Midbrain (tissue), 1 donor: Measurements from ENCODE around the gene TMEM218.
"Not testable (repeated sequence)": the region's sequence is repeated elsewhere in the genome, so short reads cannot be mapped to it uniquely, and the experiment has no call there.

ENCODE experiments used
- DNase-seq: peaks from one replicate; lab custom pipeline; 2025; lab: John Stamatoyannopoulos, UW

The TMEM218 gene

DNA sequence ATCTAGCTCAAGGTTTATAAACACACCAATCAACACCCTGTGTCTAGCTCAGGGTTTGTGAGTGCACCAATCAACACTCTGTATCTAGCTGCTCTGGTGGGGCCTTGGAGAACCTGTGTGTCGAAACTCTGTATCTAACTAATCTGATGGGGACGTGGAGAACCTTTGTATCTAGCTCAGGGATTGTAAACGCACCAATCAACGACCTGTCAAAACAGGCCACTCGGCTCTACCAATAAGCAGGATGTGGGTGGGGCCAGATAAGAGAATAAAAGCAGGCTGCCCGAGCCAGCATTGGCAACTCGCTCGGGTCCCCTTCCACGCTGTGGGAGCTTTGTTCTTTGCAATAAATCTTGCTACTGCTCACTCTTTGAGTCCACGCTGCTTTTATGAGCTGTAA lies 21.3 kb downstream of the TMEM218 start:
- not testable (repeated sequence) for DNase-seq

DNA sequence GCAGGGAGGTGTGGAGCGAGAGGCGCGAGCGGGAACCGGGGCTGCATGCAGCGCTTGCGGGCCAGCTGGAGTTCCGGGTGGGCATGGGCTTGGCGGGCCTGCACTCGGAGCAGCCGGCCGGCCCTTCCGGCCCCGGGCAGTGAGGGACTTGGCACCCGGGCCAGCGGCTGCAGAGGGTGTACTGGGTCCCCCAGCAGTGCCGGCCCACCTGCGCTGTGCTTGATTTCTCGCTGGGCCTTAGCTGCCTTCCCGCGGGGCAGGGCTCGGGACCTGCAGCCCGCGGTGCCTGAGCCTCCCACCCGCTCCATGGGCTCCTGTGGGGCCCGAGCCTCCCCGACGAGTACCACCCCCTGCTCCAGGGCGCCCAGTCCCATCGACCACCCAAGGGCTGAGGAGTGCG lies 21.9 kb downstream of the TMEM218 start:
- not testable (repeated sequence) for DNase-seq

DNA sequence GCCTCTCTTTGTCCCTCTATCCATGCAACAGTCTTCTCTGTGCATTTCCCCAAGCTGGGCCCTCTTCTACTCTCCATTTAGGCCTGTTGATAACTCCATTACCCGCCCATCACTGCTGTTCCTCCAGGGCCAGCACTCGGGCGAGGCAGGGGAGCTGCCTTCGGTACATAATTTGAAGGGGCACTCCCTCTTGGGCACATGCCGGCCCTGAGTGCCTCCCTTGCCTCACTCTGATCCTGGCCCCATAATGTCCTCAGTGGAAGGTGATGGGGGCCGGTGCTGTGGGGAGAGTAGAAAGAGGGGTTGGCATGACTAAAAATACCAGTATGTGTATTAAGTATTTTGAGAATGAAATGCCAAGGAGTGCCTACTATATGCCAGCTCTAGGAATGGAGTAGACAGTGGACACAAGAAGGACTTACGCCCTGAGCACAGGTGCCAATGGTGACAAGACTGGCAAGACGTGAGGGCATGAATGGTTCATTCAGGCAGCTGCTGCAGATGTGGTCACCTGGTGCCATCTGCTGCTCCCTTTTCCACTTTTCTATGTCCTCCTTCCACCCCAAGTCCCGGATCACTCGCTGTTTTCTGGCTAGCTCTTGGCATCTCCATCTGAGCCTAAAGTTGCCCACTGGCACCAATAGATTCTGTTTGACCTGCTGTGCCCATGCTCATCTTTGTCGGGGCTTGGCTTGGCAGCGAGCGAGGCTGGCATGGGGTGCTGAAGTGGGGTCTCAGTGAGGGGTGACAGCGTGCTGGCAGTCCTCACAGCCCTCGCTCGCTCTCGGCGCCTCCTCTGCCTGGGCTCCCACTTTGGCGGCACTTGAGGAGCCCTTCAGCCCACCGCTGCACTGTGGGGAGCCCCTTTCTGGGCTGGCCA lies 22.6 kb downstream of the TMEM218 start:
- DNase-seq = no peak

DNA sequence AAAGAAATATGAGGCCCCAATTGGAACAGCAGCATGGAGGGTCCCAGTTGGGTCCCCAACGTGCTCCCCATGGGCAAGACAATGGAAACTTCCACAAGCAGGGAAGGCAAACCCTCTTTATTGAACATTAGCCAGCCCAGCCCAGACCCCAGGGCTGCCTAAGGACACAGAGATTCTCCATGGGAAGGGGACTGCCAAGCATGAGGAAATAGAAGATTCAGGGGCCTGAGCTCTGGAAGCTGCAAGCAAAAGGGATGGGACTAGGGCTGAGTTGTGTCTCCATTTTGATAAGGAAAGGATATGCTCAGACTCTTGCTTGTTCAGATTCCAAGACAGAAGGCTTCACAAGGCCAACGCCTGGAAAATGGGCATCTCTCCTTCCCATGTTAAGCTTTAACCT lies 23.3 kb downstream of the TMEM218 start:
- no peak for DNase-seq

DNA sequence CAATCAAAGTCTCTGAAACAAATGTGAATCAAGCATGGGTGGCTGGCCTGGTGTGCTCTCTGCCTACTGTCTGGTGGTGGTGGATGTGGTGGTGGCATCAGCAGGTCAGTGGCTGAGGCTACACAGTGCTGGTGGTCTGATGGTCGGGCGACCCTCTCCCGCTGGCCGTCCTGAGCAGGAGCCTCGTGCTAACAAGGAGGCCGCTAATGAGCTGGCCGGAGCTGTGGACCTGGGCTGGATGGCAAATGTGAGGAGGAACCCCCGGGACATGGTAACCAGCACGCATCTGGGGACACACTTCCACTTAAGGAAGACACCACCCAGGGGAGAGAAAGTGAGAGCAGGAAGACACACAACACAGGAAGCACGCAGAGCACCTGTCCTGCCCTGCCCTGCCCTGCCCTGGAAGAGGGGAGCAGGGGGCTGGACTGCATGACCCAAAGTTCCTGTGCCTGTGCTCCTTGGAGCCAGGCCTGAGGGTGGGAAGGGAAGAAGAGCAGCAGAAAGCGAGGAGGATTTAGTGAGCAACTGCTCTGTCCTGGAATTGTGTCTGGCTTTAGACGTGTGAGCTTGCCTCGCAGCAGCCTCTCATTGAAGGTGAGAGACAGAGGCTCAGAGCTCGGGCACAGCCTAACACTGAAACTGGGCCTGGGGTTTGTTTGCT lies 24.7 kb downstream of the TMEM218 start:
- no peak for DNase-seq

DNA sequence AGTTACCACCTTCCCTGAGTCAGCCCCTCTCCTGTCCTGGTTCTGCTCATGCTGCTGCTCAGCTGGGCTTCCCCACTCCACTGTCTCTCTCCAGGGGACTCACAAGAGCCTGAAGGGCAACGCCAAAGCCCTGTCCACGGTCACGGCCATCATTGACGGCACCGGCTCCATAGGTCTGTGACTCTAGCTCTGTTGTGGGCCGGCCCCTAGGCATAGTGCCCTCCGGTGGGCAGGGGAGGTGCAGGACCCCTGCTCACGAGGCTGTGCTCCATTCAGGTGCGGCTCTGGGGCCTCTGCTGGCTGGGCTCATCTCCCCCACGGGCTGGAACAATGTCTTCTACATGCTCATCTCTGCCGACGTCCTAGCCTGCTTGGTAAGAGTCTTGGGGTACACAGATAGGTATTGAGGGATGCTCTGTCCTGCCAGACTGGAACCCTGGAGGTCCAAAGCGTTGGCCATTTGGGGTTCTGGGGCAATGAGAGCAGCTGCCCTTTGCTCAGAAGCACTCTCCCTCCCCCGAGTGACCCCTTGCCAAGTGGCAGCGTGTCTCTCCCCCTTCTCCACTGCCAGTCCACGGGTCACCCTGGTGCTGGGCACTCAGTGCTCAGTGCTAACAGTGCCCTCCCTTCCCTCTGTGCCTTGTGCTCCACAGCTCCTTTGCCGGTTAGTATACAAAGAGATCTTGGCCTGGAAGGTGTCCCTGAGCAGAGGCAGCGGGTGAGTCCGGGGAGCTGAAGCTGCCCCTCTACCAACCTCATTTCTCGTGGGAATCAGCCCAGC lies 25.9 kb downstream of the TMEM218 start:
- DNase-seq = no peak

DNA sequence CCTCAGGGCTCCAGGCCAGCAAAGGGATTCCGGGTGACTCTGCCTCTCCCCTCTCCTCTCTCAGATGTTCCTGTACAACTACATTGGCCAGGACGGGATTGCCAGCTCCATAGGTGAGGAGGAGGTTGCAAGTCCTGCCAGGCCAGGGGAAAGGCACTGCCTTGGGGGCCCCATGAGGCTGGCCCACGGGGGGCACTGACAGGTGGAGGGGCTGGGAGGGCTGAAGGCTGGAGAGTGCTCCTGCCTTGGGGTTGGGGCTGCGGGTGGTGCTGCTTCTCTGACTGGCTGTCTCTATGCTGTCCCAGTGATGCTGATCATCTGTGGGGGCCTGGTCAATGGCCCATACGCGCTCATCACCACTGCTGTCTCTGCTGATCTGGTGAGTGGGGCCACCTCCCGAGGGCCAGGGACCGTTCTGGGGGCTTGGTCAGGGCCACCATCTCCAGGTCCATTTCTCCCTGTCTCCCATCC lies 26.6 kb downstream of the TMEM218 start:
- DNase-seq = no peak

DNA sequence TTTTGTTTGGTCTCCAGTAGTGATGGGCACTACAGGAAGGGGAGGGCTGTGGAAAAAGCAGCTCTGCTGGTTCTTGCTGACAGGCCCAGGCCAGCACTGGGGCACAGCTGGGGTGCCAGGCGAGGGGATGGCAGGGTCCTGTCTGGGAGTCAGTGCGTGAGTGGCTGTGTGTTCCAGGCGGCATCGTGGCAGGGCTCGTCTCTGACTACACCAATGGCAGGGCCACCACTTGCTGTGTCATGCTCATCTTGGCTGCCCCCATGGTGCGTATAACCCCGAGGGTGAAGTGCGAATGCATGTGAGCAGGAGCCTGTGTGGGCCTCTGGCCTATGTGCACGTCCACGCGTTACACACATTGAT lies 27.4 kb downstream of the TMEM218 start:
- DNase-seq = no peak

DNA sequence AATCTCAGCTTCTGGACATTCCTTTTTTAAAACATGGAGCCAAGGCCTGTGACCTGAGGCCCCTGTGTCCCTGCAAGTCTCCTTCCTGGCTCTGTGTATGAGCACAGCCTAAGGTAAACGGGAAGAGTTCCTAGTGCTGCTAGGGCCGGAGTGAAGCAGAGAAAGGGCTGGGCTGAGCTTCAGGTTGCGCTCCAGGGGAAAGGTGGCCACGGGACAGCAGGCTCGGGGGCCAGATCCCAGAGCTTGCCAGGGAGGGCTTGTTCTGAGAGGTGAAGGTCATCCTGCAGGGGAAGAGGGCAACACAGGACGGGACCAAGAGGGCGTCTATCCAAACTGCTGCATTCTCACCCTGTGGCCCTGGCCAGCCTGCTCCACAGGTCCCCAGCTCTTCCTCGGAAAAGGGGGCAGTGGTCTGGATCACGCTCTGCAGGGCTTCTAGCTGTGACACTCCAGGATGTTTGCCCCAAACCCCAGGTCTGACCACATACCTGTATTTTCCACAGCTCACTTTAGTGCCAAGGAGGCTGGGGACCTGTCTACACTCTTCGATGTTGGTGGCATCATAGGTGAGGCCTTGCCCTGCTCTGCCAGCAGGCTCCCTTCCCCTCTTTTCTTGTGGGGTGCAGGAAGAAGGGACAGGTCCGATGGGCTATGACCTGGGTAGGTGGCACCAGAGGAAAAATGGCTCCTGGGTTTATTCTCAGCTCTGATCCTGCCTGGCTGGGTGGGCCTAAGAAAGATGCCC lies 27.9 kb downstream of the TMEM218 start:
- no peak for DNase-seq

DNA sequence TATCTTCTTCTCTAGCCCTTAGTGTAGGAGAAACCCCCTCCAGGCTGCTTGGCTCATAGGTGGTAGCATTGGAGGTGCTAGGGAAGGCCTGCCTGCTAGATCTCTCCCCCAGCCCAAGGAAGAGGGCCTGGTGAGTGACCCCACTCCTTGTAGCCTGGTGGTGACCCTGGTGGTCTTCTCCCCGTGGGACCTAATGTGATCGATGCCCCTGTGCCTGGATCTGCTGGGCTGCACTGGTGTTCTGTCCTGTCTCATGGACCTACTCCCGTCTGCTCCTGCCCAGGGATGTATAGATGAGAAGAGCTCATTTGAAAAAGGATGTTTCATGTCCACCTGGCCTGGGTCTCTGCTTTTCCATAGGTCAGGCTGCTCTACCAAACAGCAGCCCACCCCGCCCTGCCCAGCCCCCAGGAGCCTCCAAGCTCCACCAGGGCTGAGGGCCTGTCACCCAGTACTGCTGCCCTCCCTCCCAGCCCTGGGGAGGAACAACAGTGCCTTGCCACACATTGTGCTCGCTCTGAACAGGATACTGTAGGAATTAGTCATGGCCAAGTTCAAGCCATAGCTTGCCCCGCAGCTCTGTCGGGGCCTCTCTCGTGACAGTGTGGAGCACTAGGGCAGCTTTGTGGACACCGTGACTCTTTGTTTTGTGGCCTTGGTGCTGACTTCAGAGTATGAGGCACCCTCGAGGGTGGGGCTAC lies 28.7 kb downstream of the TMEM218 start:
- DNase-seq = no peak

DNA sequence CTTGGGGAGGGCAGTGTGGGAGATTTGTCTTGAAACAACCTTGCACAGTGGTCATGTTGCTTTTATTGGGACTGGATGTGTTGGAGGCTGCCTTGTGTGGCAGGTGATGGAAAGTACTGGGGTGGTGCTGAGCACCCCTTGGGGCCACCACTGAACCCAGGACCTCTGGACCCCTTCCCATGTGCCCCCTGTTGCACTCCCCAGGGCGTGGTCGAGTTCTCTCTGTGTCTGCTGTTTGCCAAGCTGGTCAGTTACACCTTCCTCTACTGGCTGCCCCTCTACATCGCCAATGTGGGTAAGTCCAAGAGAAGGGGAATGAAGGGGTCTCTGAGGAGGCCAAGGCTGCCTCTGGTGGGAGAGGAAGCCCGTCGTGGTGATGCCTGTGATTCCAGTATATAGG lies 29.4 kb downstream of the TMEM218 start:
- no peak for DNase-seq

DNA sequence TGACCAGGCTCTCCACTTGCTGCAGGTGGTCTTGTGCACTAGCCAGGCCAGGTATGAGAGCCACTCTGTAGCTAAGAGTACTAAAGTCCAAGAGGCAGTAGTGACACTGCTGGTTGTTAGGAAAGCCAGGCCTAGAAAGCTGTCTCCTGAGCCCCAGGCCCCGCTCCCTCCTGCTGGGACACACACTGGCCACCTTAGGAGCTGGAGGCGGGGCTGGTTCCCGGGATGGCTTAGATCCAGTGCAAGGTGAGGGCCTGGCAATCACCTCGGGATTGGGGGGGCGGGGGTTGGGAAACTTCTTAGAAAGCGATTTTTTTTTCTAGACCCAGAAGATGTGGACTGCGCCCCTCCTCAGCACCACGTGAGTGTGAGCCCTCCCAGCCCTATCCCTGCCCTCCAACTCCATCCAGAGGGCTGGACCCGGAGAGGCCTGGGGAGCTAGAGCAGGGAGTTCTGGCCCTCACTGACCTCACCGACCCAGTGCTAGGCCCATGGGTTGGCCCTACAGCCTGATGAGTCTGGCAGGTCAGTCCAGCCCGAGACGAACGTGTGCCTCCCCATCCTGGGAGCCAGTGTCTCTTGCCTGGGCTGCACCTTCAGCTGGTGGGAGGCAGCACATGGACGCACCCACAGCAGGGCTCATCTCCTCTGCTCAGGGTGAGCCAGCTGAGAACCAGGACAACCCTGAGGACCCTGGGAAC lies 30.2 kb downstream of the TMEM218 start:
- DNase-seq = no peak

DNA sequence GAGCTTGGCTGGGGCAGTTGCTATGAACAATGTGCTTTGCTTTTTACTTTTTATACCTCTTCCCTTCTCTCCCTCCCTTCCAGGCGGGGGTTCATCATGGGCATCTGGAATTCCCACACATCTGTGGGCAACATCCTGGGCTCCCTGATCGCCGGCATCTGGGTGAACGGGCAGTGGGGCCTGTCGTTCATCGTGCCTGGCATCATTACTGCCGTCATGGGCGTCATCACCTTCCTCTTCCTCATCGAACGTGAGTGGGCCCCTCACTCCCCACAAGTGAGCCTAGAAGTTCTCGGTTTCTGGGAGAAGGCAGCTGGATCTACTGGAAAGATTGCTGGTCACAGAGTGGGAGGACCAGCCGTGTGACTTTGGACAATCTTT lies 30.9 kb downstream of the TMEM218 start:
- DNase-seq = no peak

DNA sequence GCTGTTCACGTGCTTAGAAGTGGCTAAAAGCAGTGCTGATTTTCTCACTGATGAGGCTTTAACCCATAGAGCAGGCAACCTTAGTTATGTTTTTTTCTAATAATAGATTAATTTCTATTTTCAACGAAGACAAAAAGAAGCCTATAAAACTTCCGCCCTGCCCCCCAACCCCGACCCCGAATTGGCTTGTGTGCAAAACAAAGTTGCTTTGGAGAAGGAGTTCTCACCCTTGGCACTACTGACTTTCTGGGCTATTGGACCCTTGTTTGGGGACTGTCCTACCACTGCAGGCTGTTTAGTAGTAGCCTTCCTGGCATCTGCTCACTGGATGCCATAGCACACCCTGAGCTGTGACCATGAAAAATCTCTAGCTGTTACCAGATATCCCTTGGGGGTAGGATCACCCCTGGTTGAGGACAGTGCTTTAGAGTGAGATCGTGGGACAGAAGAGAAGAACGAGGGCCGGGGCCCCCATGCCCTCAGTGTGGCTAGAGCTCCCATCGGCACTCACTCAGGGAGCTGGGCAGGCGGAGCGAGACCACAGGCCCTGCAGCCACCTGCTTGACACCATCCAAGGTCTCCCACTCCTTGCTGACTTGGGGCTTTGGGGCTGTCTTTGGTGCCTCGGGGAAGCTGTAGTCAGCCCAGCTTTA lies 31.4 kb downstream of the TMEM218 start:
- DNase-seq = no peak

DNA sequence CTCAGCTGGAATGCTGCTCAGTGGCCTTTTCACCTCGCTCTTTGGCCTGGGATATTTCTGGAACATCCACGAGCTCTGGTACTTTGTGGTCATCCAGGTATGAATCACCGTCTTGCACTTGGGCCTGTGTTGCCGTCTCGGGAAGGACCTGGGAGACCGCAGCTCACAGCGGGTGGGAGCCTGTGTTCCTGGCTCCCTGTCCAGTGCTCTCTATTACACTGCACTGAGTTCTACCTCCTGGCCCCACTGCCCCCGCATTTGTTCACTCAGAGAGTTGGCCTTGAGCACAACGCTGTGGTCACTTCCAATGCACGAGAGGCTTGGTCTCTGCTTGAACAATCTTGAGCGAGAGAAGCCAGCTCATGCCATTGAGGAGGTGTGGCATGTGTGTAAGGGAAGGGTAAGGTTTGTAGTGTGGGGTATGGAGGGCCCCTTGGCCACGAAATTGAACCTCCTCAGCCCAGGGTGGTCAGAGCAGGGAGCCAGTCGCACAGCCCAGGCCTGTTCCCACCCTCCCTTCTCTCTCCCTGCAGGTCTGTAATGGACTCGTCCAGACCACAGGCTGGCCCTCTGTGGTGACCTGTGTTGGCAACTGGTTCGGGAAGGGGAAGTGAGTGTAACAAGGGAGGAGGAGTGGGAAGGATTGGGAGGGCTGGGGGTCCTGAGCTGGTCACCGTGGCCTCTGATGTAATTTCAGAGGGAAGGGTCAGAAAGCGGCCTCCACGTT lies 32.1 kb downstream of the TMEM218 start:
- DNase-seq = no peak

DNA sequence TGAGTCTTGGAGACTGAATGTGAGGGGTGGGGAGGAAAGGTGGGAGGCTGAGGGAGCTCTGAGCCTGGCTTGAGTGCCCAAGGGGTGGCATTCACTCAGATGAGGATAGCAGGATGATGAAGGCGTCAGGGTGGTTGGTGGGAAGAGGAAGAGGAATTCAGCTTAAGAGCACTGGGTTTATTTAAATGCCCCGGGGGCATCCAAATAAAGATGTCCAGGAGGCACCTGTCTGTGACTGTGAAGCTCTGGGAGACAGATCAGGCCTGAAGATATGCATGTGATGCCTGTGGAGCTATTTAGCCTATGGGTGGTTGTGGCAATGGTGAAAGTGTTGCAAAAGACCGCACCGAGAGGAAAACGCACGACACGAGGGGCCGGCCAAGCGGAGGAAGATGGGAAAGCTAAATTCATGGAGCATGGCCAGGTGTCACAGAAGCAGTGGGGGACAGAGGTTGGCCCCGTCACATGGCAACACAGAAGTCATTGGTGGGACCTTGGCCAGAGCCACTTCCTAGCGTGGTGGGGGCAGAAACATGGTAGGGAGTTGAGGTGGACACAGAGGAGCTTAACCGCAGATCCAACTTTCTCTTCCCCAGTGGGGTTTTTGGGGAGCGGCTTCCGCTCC lies 32.8 kb downstream of the TMEM218 start:
- no peak for DNase-seq

DNA sequence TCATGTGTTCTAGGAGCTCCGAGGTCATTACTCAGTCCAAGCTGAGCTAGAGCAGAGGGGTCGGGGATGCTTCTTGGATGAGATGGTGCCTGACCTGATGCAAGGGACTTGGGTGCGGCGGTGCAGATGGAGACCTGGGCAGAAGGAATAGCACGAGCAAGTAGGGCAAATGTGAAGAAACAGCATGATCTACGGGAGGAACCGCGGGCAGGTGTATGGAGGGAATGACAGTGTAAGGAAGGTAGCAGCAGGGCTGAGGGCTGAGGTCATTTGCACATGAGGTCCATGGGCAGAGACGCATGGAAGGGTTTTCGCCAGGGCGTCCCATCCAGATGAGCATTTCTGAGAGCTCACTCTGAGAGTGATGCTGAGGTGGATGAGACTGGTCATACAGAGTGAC lies 33.4 kb downstream of the TMEM218 start:
- DNase-seq = no peak

DNA sequence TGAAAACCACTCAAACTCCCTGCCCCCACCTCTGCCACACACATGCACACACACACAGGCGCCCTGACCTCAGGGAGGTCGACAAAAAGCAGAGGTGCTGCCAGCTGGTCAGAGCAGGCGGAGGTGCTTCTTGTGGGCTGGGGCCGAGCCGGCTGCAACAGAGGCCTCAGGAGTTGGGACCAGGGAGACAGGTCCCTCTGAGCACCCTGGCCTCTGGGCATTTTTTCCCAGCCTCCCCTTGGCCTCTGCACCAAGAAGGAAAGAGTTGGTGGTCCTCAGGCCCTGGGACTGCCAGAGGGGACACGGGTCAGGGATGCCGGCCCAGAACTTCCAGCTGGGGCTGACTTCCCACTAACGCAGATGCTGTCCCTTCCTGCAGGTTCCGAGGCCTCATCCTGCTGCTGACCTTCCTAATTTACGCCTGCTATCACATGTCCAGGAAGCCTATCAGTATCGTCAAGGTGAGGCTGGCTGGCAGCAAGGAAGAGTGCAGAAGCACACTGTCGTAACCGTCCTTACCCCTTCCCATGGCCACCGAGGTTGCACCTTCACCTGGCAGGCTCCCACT lies 35.0 kb downstream of the TMEM218 start:
- no peak for DNase-seq

DNA sequence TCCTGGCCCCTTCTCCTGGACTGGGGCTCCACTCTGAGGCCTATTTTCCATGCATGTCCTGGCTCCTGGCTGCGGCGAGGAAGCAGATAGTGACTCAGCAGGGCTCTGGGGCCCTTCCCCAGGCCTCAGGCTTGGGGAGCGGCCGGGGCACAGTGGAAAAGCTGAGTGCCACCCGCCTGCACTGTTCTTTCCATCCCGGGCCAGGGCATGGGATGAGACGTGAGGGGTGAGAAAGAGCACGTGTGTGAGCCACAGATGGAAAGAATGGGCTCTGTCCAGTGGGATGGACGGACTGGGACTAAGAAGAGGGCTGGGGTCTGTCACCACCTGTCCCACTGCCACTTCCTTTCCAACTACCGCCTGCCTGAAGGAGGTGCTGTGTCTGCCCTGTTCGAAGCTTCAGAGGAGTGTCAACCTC lies 35.5 kb downstream of the TMEM218 start:
- no peak for DNase-seq
